Choroid plexus epithelial cell (primary cell): ENCODE data around the gene MGLL.
"Not testable (repeated sequence)": the region's sequence is repeated elsewhere in the genome, so short reads cannot be mapped to it uniquely, and the experiment has no call there.

Source experiments
- DNase-seq: peaks from one replicate; pipeline ENCODE4 v3.0.0-alpha.2; 2010; ENCODE audit warnings: low read depth
- H3K4me3 ChIP-seq: 2 replicates; pipeline ENCODE4 v1.5.1; 2011; ENCODE audit warnings: low read depth, mild to moderate bottlenecking, control low read depth, low read length, moderate library complexity
- CTCF ChIP-seq: conservative IDR thresholded peaks from 2 replicates; pipeline ENCODE4 v1.5.1; 2011; ENCODE audit warnings: low read depth, mild to moderate bottlenecking, control low read depth, inconsistent platforms, low read length, moderate library complexity

The MGLL gene

DNA sequence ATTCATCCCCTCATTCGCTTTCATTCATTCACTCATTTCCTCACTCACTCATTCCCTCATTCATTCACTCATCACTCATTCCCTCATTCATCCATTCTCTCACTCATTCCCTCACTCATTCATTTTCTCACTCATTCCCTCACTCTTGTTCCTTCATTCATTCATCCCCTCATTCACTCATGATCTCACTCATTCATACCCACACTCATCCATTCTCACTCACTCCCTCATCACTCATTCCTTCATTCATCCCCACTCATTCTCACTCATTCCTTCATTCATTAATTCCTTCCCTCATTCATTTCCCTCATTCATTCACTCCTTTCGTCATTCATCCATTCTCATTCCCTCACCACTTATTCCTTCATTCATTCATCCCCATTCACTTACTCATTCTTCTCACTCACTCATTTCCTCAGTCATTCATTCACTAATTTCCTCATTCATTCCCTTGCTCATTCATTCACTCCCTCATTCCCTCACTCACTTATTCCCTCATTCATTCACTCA is 135.0 kb downstream of the MGLL start:
- H3K4me3 ChIP-seq = no peak overlapping the region
- DNase-seq = no peak
- TF ChIP-seq CTCF = no peak

DNA sequence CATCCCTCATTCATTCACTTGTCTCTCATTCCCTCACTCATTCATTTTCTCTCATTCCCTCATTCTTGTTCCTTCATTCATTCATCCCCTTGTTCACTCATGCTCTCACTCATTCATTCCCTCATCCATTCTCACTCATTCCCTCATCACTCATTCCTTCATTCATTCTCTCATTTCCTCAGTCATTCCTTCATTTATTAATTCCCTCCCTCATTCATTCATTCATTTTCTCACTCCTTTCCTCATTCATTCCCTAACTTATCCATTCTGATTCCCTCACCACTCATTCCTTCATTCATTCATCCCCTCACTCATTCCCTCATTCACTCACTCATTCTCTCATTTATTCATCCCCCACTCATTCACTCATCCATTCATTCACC is 135.8 kb downstream of the MGLL start:
- TF ChIP-seq CTCF = no peak
- no peak overlapping the region for H3K4me3 ChIP-seq
- no peak for DNase-seq

DNA sequence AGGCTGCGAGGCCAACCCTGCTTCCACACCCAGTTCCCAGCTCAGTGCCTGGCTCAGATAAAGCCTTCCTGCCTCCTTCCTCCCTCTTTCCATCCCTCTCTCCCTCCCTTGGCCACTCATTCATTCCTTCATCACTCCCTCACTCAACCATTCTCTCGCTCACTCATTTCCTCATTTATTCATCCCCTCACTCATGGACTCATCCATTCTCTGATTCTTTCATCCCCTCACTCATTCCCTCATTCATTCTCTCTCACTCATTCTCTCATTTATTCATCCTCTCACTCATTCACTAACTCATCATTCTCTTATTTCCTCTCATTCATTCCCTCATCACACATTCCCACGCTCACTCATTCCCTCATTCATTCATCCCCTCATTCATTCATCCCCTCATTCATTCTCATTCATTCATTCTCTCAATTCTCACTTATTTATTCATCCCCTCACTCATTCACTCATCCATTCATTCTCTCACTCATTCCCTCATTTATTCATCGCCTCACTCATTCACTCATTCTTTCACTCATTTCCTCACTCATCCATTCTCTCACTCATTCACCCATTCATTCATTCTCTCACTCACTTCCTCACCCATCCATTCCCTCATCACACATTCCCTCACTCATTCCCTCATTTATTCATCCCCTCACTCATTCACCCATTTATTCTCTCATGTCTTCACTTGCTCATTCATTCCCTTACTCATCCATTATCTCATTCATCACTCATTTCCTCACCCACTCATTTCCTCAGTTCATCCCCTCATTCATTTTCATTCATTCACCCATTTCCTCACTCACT is 136.4 kb downstream of the MGLL start:
- H3K4me3 ChIP-seq = no peak overlapping the region
- DNase-seq = no peak
- TF ChIP-seq CTCF = no peak

GRCh38 chr3:127684871-127685707 is 137.2 kb downstream of the MGLL start:
- DNase-seq = no peak
- no peak overlapping the region for H3K4me3 ChIP-seq
- no peak for TF ChIP-seq CTCF

DNA sequence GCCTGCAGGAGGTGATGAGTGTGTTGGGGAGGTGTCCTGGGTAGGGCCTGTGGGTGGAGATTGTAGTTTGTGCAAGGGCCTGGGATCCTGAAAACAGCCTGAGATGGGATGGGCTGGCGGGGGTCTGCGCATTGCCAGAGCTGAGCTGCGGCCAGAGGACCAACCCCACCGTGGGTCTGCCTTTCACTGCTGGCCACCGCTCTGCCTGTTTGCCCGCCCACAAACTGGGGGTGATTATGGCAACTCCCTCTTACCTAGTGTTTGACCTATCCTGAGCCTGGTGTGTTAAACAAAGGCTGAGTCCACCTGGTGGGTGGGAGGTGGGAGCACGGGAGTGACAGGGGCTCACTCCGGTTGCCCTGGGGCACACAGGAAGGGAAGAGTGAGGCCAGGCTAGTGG is 139.8 kb downstream of the MGLL start:
- TF ChIP-seq CTCF = no peak
- no peak for DNase-seq

GRCh38 chr3:127682175-127682554 is 140.2 kb downstream of the MGLL start:
- H3K4me3 ChIP-seq, DNase-seq: not testable (repeated sequence)

More for the DNA sequence above, 139.8 kb downstream of the MGLL start:
- H3K4me3 ChIP-seq = no peak overlapping the region

- TF ChIP-seq CTCF = no peak
- H3K4me3 ChIP-seq = no peak overlapping the region
- no peak for DNase-seq
Measured at GRCh38 chr3:127680798-127681221, 141.5 kb downstream of the MGLL start.
